WTC11 (cell line): ENCODE measurements around the gene ARVCF.

Experiments
- ARID4B ChIP-seq: sonication (generic); formaldehyde crosslinking; IDR thresholded peaks from 2 replicates; pipeline ENCODE4 v1.8.0; 2023; ENCODE audit warnings: missing genetic modification reagents, mild to moderate bottlenecking, borderline replicate concordance
- ATF6 ChIP-seq: sonication (generic); formaldehyde crosslinking; IDR thresholded peaks from 2 replicates; pipeline ENCODE4 v1.8.1; 2023; ENCODE audit warnings: mild to moderate bottlenecking, missing genetic modification reagents
- CDX4 ChIP-seq: fragments of 250-450 bp; sonication (Bioruptor Pico); IDR thresholded peaks from 2 replicates; pipeline ENCODE4 v1.9.0; 2021; ENCODE audit warnings: moderate library complexity, mild to moderate bottlenecking, inconsistent platforms, borderline replicate concordance
- CTCF ChIP-seq: fragments of 200-600 bp; IDR thresholded peaks from 2 replicates; pipeline ENCODE4 v1.8.0; 2022; ENCODE audit warnings: antibody characterized with exemption
- E2F1 ChIP-seq: sonication (generic); formaldehyde crosslinking; IDR thresholded peaks from 2 replicates; pipeline ENCODE4 v1.8.0; 2022; ENCODE audit warnings: mild to moderate bottlenecking, missing genetic modification reagents
- E2F4 ChIP-seq: sonication (generic); formaldehyde crosslinking; IDR thresholded peaks from 2 replicates; pipeline ENCODE4 v1.8.1; 2022; ENCODE audit warnings: low read depth, mild to moderate bottlenecking, moderate library complexity, missing genetic modification reagents, borderline replicate concordance
- E2F5 ChIP-seq: sonication (generic); formaldehyde crosslinking; IDR thresholded peaks from 2 replicates; pipeline ENCODE4 v1.8.1; 2022; ENCODE audit warnings: mild to moderate bottlenecking, moderate library complexity, missing genetic modification reagents
- ELF4 ChIP-seq: sonication (generic); formaldehyde crosslinking; IDR thresholded peaks from 2 replicates; pipeline ENCODE4 v1.8.1; 2022; ENCODE audit warnings: low read depth, mild to moderate bottlenecking, moderate library complexity, missing genetic modification reagents
- ESRRA ChIP-seq: sonication (generic); formaldehyde crosslinking; IDR thresholded peaks from 2 replicates; pipeline ENCODE4 v1.8.1; 2022; ENCODE audit warnings: mild to moderate bottlenecking, missing genetic modification reagents, borderline replicate concordance
- MAX ChIP-seq: sonication (generic); formaldehyde crosslinking; IDR thresholded peaks from 2 replicates; pipeline ENCODE4 v1.8.0; 2022; ENCODE audit warnings: mild to moderate bottlenecking, missing genetic modification reagents
- PRDM15 ChIP-seq: sonication (generic); formaldehyde crosslinking; IDR thresholded peaks from 2 replicates; pipeline ENCODE4 v1.8.0; 2022; ENCODE audit warnings: missing genetic modification reagents
- ZNF416 ChIP-seq: fragments of 250-450 bp; sonication (Bioruptor Pico); IDR thresholded peaks from 2 replicates; pipeline ENCODE4 v1.9.0; 2021; ENCODE audit warnings: mild to moderate bottlenecking, inconsistent platforms

- TF ChIP-seq ARID4B (CRISPR knock-in tag) (no peak), CTCF (no peak), CDX4 (CRISPR knock-in tag) (no peak), ZNF416 (CRISPR knock-in tag) (no peak), ATF6 (CRISPR knock-in tag) (no peak), E2F5 (CRISPR knock-in tag) (no peak), ESRRA (no peak), PRDM15 (no peak), E2F4 (CRISPR knock-in tag) (no peak), MAX (no peak), ELF4 (CRISPR knock-in tag) (no peak), E2F1 (CRISPR knock-in tag) (no peak)
Measured at GRCh38 chr22:20001082-20001638, 15.5 kb downstream of the ARVCF start.
